ENCODE results near the gene YOD1.

The YOD1 gene

DNA sequence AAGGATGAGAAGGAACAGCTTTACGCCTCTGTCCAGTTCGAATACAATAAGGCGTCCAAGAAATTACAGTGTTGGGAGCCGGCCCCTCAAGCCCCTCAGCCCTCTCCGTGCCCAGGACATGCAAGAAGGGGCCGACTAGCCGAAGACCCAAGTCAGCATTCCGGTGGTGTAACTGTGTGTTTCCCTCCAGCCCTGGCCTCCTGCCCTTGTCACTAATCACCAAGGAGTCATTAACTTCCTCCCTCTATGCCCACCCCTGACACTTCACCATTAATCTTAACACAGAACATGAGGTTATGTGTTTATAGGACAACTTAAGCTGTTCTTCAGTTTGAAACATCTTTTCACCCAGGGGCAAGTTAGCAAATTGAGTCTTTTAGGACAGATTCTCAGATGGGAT lies 21.2 kb upstream of the YOD1 start:
- DNase-seq (ENCODE audit: low spot score) = no peak

DNA sequence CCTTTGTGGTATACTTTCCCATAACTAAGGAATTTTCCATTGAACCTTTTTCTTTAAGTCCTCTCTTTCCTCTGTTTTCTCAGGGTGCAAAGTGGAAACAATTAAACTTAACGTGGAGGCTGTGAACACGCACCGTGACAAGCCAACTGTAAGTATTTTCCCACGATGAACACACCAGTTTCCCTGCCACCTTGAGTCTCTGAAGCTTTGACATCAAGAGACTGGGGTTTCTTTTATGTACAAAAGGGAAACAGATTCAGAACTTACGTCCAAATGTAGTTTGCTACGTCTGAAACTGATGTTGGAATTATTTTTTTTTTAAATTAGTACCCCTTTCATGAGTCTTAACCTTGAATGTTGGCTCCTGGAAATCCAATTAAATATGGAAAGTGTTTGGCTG lies 20.4 kb upstream of the YOD1 start:
- DNase-seq (ENCODE audit: low spot score) = no peak

DNA sequence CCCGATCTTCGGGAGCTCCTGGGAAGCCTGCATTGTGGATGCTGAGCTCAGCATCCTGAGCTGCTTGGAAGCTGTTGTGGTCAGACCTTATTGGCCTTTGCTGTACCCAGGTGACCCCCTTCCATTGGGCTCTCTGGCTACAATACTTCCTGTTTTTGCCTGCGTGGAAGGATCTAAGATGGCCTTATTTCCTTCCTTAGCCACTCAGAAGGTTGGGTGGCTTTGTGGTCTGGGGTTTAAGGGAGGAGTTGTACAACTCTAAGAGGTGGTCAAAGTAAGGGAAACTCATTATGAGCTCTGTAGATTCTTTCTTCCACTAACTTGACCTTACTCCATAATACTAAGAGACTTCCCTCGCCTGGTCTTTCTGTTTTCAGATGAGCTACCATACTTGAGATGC lies 19.8 kb upstream of the YOD1 start:
- DNase-seq (ENCODE audit: low spot score) = no peak

DNA sequence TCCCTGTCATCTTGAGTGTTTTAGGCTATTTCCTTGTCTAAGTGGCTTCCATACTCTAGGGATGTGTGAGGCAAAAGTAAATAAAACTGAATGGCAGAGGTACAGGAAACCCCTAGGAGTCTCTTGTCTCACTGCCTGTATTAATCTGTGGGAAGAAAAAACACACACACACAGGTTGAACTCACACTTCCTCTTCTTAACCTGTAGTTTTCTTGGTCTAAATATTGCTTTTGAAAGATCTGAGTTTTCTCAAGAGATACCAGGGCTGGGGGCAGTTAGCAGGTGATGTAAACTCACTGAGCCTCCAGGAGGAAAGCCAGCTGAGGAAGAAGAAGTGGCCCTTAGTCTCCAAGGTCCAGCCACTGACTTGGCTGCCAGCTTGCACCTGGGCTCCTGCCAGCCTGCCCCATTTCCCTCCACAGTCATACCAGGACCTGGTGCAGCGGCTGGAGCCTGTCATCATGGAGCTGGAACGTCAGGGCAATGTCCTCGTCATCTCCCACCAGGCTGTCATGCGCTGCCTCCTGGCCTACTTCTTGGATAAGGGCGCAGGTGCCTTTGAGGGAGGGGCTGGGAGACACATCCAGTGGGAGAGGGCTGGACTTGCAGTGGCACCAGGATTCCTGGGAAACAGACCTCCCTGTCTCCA lies 19.0 kb upstream of the YOD1 start:
- DNase-seq (ENCODE audit: low spot score) = no peak

DNA sequence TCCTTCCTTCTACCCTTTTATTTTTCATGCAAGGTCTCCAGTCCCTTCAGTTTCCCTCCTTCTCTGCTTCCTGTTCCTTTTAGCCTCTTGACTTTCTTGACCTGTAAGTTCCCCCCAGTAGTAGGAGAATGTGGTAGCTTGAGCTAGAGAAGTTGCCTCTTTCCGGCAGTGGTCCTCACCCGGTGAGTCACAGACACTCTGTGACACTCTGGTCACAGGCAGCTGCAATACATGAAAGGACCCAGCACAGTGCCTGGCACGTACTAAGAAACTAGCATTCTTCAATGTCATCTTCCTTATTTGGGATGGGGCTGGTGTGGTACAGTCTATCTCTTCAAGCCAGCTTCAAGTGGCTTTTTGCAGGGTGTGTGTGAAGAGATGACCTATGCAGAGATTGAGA lies 18.1 kb upstream of the YOD1 start:
- DNase-seq (ENCODE audit: low spot score) = peak; percentile 53

DNA sequence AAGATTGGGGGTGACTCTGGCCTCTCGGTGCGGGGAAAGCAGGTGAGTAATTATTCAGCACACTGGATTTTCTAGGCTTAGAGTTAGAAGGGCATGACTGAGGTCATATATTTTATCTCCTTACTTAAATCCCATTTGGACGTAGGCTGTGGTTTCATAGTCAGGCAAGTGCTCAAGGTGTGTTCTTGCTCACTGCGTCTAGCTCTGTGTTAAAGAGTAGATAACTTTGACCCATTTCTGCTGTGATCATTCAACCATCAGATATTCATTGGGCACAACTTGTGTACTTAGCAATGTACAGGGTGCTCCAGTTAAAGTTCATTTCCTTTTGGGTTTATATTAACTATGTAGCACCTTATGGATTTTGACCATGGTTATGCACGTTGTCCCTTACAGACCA lies 16.7 kb upstream of the YOD1 start:
- no peak for DNase-seq (ENCODE audit: low spot score)

DNA sequence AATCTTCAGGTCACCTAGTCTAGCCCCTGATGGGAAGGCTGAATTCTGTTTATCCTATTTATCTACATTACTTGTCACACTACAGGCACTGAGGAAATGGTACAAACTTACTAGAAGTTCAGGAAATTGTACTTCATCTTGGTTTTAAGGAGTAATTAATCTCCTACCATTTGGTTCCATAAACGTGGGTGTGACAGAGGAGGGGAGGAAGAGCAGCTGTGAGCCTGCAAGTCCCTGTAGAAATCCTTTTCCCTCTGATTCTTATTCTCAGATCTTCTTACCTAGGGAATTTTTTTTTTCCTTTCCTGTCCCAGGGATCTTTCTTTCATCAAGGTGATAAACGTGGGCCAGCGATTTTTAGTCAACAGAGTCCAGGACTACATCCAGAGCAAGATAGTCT lies 16.2 kb upstream of the YOD1 start:
- DNase-seq (ENCODE audit: low spot score) = no peak

DNA sequence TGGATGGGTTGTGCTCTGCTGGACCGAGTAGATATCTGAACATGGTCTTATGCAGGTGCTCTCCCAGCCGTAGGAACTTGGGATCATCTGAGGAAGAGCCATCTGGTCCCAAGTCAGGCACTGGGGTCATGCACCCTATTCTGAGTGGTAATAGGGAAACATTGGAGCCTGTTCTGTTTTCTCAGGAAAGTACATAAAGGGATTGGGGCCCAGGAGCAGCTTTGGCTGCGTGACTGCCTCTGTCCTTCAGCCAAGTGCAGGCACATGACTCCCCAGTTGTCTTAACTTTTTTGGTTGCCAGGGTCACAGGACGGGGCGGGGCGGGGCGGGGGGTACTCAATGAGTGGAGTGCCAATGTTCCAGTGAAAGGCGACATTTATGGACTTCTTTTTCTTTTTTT lies 13.6 kb upstream of the YOD1 start:
- no peak for DNase-seq (ENCODE audit: low spot score)

DNA sequence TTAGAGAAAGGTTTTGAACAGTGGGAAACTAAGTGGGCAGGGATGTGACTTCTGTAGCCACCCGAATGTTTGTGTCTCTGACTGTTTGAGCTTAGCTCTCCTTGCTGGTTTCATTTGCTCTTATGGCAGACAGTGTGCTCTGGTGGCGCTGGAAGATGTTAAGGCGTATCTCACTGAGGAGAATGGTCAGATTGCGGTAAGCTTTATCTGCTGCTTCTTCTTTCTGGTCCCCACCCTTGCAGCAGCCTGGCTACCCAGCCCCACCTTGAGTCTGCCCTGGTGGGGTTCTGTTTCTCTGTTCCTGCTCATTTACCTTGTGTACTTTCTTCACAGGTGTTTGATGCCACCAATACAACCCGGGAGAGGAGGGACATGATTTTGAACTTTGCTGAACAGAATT lies 12.0 kb upstream of the YOD1 start:
- DNase-seq (ENCODE audit: low spot score) = no peak

DNA sequence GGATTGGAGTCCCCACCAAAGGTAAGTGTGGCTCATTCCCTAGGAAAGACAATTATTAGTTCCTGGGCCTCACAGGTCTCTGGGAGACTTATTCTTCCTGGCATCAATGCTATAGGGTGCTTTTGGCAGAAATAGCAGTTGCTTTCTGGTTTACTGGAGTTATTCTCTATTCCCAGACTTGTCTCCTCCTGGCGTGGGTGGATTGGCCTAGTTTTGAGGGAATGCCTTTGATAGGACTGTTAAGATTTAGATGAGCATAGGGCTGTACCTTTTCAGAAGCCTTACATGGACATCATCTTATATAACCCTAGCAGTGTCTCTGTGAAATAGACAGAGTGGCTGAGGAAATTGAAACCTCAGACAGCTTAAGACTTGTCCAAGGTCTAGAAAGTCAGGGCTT lies 11.1 kb upstream of the YOD1 start:
- DNase-seq (ENCODE audit: low spot score) = no peak

DNA sequence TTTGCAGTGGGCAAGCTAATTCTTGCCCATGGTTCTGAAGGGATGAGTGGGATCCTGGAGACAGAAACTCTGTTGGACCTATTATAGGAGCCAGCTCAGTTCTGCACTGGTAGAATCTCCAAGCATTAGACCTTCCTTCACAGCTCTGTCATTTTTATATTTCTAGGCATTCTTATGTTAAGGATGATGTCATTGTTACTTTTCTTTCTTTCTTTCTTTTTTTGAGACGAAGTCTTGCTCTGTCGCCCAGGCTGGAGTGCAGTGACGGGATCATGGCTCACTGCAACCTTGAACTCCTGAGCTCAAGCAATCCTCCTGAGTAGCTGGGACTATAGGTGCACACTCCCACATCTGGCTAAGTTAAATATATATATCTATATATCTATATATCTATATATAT lies 9.6 kb upstream of the YOD1 start:
- no peak for DNase-seq (ENCODE audit: low spot score)

DNA sequence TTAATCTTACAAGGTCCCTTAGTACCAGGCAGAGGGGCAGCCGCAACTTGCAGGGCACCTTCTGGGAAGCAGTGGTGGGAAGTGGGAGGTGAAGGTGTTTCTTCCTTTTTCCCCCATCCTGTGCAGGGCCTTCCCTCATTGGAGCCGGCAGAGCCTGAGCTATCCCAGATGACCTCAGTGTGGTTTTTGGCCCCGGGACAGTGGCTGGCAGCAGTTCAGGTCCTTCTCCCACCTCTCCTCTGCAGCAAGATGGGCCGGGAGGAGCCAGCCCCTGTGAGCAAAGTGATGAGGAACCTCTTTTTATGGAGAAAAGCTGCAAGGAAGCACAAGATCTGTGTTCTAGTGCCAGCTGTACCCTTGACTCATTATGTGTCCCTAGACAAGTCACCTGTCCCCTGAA lies 8.9 kb upstream of the YOD1 start:
- no peak for DNase-seq (ENCODE audit: low spot score)

DNA sequence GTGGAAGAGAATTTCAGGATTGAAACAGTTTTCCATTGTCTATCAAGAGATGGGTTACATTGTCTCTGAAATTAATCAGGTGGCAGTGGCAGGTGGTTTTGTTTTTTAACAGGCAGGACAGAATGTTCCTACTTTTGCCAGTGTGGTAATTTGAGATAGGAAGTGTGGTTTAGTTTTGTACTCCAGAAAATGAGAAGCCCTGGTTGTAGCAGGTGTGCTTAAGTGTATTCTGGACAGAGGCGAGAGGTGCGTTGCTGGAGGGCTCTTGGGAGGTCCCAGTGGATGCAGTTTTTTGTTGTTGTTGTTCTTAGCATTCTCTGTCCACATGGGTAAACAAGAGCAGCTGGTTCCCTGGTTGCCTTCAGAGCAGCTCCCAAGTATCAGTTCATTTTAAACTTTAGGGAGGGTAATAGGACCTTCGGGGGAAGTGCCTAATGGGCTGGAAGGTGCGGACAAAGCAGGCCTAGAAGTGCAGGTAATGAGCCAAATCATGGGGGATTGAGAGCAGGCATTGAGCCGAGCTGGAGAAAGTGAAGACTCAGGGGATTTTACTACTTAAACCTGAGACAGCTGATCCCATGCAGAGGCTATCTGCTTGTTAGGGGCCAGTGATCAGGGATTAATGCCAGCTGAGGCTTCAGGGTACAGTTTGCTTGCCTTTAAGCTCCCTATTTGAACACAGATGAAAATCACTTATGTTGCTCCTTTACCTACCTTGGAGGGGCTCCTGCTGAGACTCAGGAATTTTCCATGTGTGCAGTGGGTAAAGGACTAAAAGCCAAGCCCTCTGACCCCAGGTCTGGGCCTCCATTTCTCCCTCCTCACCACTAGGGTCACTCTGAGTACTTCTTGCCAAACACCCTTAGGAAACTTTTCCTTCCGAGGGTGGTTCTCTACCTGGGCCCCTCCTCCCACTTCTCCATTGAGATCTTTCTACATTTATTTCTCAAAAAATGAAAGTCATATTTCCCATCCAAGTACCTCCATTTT lies 8.2 kb upstream of the YOD1 start:
- DNase-seq (ENCODE audit: low spot score) = no peak

DNA sequence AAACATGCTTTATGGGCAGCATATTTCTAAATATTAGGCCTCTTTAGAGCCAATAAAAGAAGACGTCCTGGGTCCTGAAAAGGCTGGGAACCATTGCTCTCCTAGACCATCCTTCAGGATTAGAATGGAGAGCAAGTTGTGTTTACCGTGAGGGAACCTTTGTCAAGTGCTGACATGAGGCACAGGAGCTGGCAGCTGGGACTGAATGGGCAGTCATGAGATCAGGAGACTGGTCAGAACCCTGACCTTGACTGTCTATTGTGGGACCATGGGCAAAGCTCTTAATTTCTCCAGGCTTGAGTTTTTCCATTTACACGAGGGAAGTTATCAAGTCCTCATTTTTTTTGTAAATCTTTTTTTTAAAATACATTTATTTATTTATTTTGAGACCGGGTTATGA lies 7.2 kb upstream of the YOD1 start:
- DNase-seq (ENCODE audit: low spot score) = no peak

DNA sequence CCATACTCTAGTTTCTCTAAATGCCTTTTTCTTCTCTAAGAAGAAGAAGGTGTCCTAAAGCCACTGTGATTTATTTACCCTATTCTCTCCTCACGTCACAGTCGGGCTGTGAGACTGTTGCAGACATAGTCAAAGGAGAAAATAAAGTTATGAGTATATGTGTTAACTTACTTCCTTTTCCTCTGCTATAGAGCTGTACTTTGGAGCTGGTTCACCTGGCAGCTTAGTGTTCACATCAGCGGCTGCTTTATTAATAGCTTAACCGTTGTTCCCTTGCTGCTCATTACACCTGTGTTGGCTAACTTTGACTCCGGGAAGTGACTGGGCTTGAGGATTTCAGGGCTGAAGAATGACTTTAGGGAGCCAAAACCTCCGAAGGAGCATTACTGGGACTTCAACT lies 5.7 kb upstream of the YOD1 start:
- no peak for DNase-seq (ENCODE audit: low spot score)

DNA sequence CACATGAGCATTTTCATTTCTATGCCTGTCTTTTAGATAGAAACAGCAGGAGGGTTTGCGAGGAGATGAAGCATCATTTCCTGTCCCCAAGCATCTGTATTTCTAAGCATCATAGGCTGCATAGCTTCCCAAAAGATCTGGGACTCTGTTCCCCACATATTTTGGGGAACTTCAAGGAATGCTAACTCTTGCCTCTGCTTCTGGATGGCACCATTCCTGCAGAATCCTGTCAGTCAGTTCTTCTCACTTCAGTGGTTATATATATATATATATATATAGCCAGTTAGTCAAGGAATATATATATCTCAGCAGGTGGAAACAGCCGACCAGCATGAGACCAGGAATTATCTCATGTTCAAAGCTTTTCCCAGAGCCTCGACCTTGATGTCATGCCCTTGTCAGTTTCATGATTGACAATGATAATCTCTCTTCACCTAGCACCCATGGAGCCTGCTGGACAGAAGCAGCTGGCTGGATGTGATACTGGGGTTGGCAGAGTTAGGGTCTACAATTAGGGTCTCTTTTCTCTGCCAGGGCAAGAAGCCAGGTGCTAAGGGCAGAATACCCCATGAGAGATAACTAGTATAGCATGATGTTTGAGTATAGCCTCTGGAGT lies 4.5 kb upstream of the YOD1 start:
- DNase-seq (ENCODE audit: low spot score) = no peak

DNA sequence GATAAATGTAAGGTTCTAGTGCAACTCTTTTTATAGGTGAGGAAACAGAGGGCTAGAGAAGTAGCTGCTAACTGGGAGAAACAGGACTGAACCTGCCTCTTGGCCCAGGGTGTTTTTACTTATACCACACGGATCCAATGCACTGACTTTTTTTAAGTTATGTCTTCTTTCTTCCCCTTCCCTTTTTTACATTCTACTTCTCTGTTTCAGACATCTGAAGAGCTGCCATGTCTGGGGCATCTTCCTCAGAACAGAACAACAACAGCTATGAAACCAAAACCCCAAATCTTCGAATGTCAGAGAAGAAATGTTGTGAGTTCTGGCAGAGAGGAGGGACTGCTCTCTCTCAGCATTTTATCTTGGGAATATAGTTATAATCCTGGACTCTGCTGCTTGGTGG lies 3.5 kb upstream of the YOD1 start:
- no peak for DNase-seq (ENCODE audit: low spot score)

DNA sequence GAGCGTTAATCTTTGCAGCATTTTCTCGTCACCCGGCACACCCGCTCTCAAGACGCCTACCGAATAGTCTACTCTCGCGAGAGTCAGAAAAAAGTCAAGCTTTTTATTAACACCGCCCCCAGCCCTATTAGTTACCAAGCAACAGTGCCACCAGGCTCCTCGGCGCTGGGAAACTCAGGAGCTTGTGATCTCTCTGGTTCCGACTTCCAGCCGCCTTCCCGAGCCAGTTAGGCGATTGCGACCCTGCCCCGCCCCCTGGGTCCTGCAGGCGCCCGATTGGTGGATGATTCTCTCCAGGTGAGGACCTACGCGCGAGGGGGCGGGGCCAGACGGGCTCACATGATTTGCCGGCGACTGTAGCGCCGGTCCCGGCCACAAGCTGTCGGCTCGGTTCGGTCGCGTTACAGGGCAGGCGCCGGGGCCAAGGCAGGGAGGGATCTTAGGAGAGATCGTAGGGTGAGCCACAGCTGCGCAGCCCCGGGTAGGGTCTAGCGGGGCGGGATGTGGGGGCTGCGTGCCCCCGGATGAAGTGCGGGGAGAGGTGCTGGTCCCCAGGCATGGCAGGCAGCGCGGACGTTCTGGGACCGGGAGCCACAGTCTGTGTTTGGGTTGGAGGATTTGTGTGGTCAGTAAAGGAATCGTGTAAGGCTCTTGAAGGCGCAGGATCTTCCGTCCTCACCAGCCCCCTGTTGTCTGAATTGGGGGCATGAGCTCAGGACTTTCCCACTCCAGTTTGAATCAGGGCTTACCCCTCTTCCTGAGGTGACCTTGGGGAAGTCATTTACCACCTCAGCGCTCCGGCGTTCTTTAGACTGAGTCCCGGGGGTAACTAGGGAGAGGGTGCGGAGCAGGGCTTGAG lies 2.1 kb upstream of the YOD1 start, which contains the start of gene PFKFB2:
TSS of gene PFKFB2 (plus strand) at position 365 of the 859 bp plus-strand sequence. CDS start 1,443 bp downstream, outside the sequence.
- peak; percentile 97 for DNase-seq (ENCODE audit: low spot score)

DNA sequence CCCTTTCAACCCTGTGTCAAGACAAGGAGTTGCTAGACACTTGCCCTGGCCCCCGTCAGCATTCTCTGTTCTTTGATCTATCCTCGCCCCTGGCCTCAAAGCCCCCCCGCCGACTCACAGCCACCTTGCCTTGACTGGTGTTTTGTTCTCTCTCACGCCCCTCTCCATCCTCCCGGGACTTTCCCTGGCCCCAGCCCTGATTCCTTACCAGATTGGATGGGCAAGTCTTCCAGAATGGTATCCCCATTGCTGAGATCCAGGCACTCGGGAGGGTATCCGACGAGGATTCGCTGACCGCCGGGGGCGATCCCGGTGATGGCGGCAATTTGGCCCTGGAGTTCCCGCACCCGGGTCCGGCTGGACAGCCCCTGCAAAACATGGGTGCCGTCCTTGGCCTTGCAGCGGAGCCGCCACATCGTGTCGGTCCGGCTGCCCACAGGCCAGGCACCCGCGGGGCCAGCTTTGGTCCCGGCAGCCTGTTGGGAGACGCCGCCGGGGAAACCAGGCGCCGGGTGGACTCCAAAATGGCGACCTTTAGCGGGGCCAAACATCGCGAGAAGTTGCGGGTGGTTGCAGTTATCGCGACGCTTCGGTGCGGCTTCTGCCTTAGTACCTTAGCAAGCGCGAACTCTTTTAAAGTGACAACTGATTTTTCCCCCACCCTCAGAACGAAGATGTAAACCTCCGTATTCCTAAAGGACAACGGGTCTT lies 373 bp downstream of the YOD1 start:
- peak; percentile 96 for DNase-seq (ENCODE audit: low spot score)

DNA sequence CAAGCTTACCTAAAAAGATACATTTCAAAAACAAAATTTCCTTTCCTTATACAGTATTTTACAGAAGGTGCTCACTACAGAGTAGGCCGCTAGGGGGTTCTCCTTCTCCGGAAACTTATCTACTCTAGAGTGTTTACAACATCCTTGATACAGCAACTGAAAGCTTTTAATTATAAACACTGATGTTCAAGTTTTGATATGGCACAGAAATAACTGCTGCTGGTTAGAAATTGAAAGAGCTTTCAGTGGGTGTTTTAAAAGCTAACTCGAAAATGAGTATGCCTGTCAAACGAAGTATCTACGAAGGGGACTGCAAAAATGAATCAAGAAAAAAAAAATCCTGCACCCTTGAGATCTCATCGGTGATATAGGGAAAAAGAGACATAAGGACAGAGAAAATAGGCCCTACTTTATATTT lies 1.0 kb downstream of the YOD1 start:
- peak; percentile 93 for DNase-seq (ENCODE audit: low spot score)

DNA sequence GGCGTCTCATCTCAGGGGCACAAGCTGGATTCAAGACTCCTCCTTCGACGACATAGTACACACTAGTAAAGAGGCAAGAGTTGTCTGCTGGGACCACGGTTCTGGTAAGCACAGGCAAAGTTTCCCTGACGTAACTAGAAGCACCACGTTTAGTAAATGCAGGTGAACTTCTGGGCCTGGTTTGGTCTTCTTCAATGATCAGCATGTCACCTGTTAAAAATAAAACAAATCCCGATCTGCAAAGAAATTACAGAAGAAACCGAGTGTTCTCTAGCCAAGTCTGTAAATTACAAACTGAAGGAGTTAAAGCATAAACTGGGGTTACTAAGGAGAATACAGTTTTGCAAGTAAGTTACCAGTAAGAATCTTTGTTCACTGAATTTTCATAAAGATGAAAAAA lies 1.5 kb downstream of the YOD1 start:
- DNase-seq (ENCODE audit: low spot score) = no peak

Data from hematopoietic multipotent progenitor cell treated with erythropoietin and hydrocortisone succinate and interleukin-3 and kit ligand, for 17 days (in vitro differentiated cells).